IMR-90 (cell line): Measurements from ENCODE around the gene LPAR1. TPM values are rescaled to one million over a fixed set of nuclear protein-coding genes. Genes with fewer than 3 reads are reported as not detected.

Experiments
- ATAC-seq: fragments of 200-7000 bp; cut with Tn5 transposase; 2 replicates; pipeline ENCODE4 v1.9.1; 2020; ENCODE audit warnings: low read depth, mild to moderate bottlenecking, moderate library complexity
- BruUV-seq: library from RNA; stranded (reverse); fragments of 400-500 nt; replicated peaks from 2 replicates; lab custom pipeline; 2021; lab: Mats Ljungman, UMichigan
- CTCF ChIA-PET: fragments of 300-600 bp; formaldehyde crosslinking; extraction: SDS; loops from one replicate; lab custom pipeline; 2021; ENCODE audit warnings: antibody characterized with exemption; lab: Yijun Ruan, JAX
- POLR2A ChIA-PET: fragments of 300-600 bp; sonication (Branson Sonifier 250); formaldehyde crosslinking; loops from one replicate; lab custom pipeline; 2022; ENCODE audit warnings: antibody characterized with exemption; ENCODE audit not compliant: unreplicated experiment; lab: Charles Lee
- DNase-seq: peaks from one replicate; pipeline ENCODE4 v3.0.0; 2013
- H2AFZ ChIP-seq: replicated peaks from 2 replicates; pipeline ENCODE3; 2013; ENCODE audit warnings: low read length, mild to moderate bottlenecking; ENCODE audit not compliant: poor library complexity
- H2AK5ac ChIP-seq: 2 replicates; pipeline ENCODE4 v1.6.1; 2013; ENCODE audit warnings: low read depth, low read length, inconsistent platforms
- H2AK9ac ChIP-seq: replicated peaks from 2 replicates; pipeline ENCODE3; 2013; ENCODE audit warnings: mild to moderate bottlenecking, low read depth, low read length, moderate library complexity; ENCODE audit not compliant: poor library complexity
- H2BK120ac ChIP-seq: 2 replicates; pipeline ENCODE4 v1.6.1; 2013; ENCODE audit warnings: low read depth, low read length, inconsistent platforms
- H2BK15ac ChIP-seq: 3 replicates; pipeline ENCODE4 v1.6.1; 2013; ENCODE audit warnings: low read depth, low read length, inconsistent platforms
- H2BK20ac ChIP-seq: 2 replicates; pipeline ENCODE4 v1.6.1; 2013; ENCODE audit warnings: low read depth, mild to moderate bottlenecking, inconsistent platforms, low read length, moderate library complexity
- H2BK5ac ChIP-seq: 2 replicates; pipeline ENCODE4 v1.6.1; 2013; ENCODE audit warnings: mild to moderate bottlenecking, low read depth, low read length, inconsistent platforms; ENCODE audit not compliant: poor library complexity, severe bottlenecking
- H3K14ac ChIP-seq: replicated peaks from 2 replicates; pipeline ENCODE4 v1.6.1; 2013; ENCODE audit warnings: low read depth, low read length, inconsistent platforms
- H3K18ac ChIP-seq: 2 replicates; pipeline ENCODE4 v1.6.1; 2013; ENCODE audit warnings: low read depth, low read length, control low read depth
- H3K23ac ChIP-seq: 2 replicates; pipeline ENCODE4 v1.6.1; 2013; ENCODE audit warnings: low read depth, low read length, inconsistent platforms
- H3K27ac ChIP-seq: 2 replicates; pipeline ENCODE4 v1.5.1; 2013; ENCODE audit warnings: mild to moderate bottlenecking, control low read depth, low read length; ENCODE audit not compliant: insufficient read depth
- H3K27me3 ChIP-seq: 2 replicates; pipeline ENCODE4 v1.6.1; 2013; ENCODE audit warnings: low read length; ENCODE audit not compliant: control insufficient read depth, insufficient read depth
- H3K36me3 ChIP-seq: 2 replicates; pipeline ENCODE4 v1.6.1; 2013; ENCODE audit warnings: low read length, mixed read lengths; ENCODE audit not compliant: control insufficient read depth, insufficient read depth
- H3K4ac ChIP-seq: 2 replicates; pipeline ENCODE4 v1.6.1; 2013; ENCODE audit warnings: low read depth, low read length, inconsistent platforms
- H3K4me1 ChIP-seq: 2 replicates; pipeline ENCODE4 v1.6.1; 2013; ENCODE audit warnings: low read length, mixed read lengths; ENCODE audit not compliant: control insufficient read depth, insufficient read depth
- H3K4me2 ChIP-seq: 2 replicates; pipeline ENCODE4 v1.6.1; 2013; ENCODE audit warnings: low read depth, mild to moderate bottlenecking, control low read depth, low read length, moderate library complexity
- H3K4me3 ChIP-seq: 2 replicates; pipeline ENCODE4 v1.5.1; 2013; ENCODE audit warnings: low read depth, mild to moderate bottlenecking, control low read depth, low read length, moderate library complexity; ENCODE audit not compliant: insufficient read depth
- H3K56ac ChIP-seq: 2 replicates; pipeline ENCODE4 v1.6.1; 2013; ENCODE audit warnings: low read length, inconsistent platforms; ENCODE audit not compliant: insufficient read depth; ENCODE audit errors: extremely low read depth
- H3K79me1 ChIP-seq, 2 experiments: 2 replicates each; pipeline ENCODE4 v1.6.1; 2013; ENCODE audit warnings: low read length in 2 of 2, inconsistent platforms in 1 of 2, low read depth in 1 of 2
- H3K9ac ChIP-seq: 2 replicates; pipeline ENCODE4 v1.6.1; 2013; ENCODE audit warnings: low read depth, low read length, control low read depth
- H3K9me1 ChIP-seq: 2 replicates; pipeline ENCODE4 v1.6.1; 2013; ENCODE audit warnings: low read length, inconsistent platforms; ENCODE audit not compliant: insufficient read depth
- H3K9me3 ChIP-seq: 2 replicates; pipeline ENCODE4 v1.6.1; 2013; ENCODE audit warnings: low read length; ENCODE audit not compliant: control insufficient read depth, insufficient read depth
- H4K20me1 ChIP-seq: 2 replicates; pipeline ENCODE4 v1.6.1; 2013; ENCODE audit warnings: low read length, inconsistent platforms; ENCODE audit not compliant: insufficient read depth
- H4K5ac ChIP-seq: 2 replicates; pipeline ENCODE4 v1.6.1; 2013; ENCODE audit warnings: mild to moderate bottlenecking, low read depth, low read length, control low read depth
- H4K8ac ChIP-seq, 2 experiments: 2 replicates each; pipeline ENCODE4 v1.6.1; 2013; ENCODE audit warnings: low read depth in 2 of 2, low read length in 2 of 2, control low read depth in 1 of 2, inconsistent platforms in 1 of 2
- H4K91ac ChIP-seq: 2 replicates; pipeline ENCODE4 v1.6.1; 2013; ENCODE audit warnings: low read depth, low read length, inconsistent platforms; ENCODE audit not compliant: insufficient read depth
- BHLHE40 ChIP-seq: fragments of 150-350 bp; IDR thresholded peaks from 2 replicates; pipeline ENCODE4 v1.6.1; 2016; ENCODE audit warnings: mild to moderate bottlenecking, low read depth, low read length
- CEBPB ChIP-seq: IDR thresholded peaks from 2 replicates; pipeline ENCODE4 v1.6.1; 2012; ENCODE audit warnings: low read depth, low read length, improper control_type of control experiment
- CHD1 ChIP-seq: IDR thresholded peaks from 2 replicates; pipeline ENCODE4 v1.6.1; 2012; ENCODE audit warnings: low read depth, low read length, improper control_type of control experiment
- ELK1 ChIP-seq: fragments of 150-350 bp; IDR thresholded peaks from 2 replicates; pipeline ENCODE4 v1.6.1; 2016; ENCODE audit warnings: low read depth, mild to moderate bottlenecking, low read length, moderate library complexity, borderline replicate concordance
- FOS ChIP-seq: fragments of 150-350 bp; IDR thresholded peaks from 2 replicates; pipeline ENCODE4 v1.6.1; 2016; ENCODE audit warnings: low read depth, low read length
- MAFK ChIP-seq: IDR thresholded peaks from 2 replicates; pipeline ENCODE4 v1.6.1; 2012; ENCODE audit warnings: low read depth, low read length, improper control_type of control experiment
- MAZ ChIP-seq: IDR thresholded peaks from 2 replicates; pipeline ENCODE4 v1.6.1; 2012; ENCODE audit warnings: low read depth, mild to moderate bottlenecking, low read length, improper control_type of control experiment, moderate library complexity, borderline replicate concordance
- MXI1 ChIP-seq: IDR thresholded peaks from 2 replicates; pipeline ENCODE4 v1.6.1; 2012; ENCODE audit warnings: low read depth, mild to moderate bottlenecking, low read length, moderate library complexity, borderline replicate concordance
- NFE2L2 ChIP-seq: fragments of 150-350 bp; IDR thresholded peaks from 2 replicates; pipeline ENCODE4 v1.6.1; 2016; ENCODE audit warnings: low read depth, mild to moderate bottlenecking, low read length
- POLR2A ChIP-seq: IDR thresholded peaks from 2 replicates; pipeline ENCODE4 v1.6.1; 2012; ENCODE audit warnings: mild to moderate bottlenecking, low read depth, low read length
- RAD21 ChIP-seq: IDR thresholded peaks from 2 replicates; pipeline ENCODE4 v1.6.1; 2012; ENCODE audit warnings: low read length, improper control_type of control experiment
- RCOR1 ChIP-seq: IDR thresholded peaks from 2 replicates; pipeline ENCODE4 v1.6.1; 2012; ENCODE audit warnings: mild to moderate bottlenecking, low read length, improper control_type of control experiment; ENCODE audit not compliant: insufficient replicate concordance
- RFX5 ChIP-seq: IDR thresholded peaks from 2 replicates; pipeline ENCODE4 v1.8.0; 2012; ENCODE audit warnings: low read depth, mild to moderate bottlenecking, low read length, moderate library complexity
- SMC3 ChIP-seq: fragments of 150-350 bp; IDR thresholded peaks from 2 replicates; pipeline ENCODE4 v1.6.1; 2016; ENCODE audit warnings: low read depth, mild to moderate bottlenecking, antibody characterized with exemption, low read length, moderate library complexity
- USF2 ChIP-seq: fragments of 150-350 bp; IDR thresholded peaks from 2 replicates; pipeline ENCODE4 v1.6.1; 2017; ENCODE audit warnings: mild to moderate bottlenecking, antibody characterized with exemption, low read length, low read depth
- dilution Hi-C: fragments of 300-500 bp; cut with HindIII; formaldehyde crosslinking; loops from one replicate; pipeline ENCODE4 v1.14.3; 2018; ENCODE audit warnings: low sequenced_read_pairs; ENCODE audit not compliant: unreplicated experiment
- in situ Hi-C: fragments of 300-500 bp; cut with MboI; formaldehyde crosslinking; loops from 3 replicates; pipeline ENCODE4 v1.14.3; 2019; ENCODE audit warnings: low sequenced_read_pairs, inconsistent platforms, mixed read lengths
- intact Hi-C: fragments of 100-400 bp; cut with micrococcal nuclease; formaldehyde crosslinking; loops from 2 replicates; pipeline ENCODE4 v1.10.0; 2022
- polyA plus RNA-seq, 3 experiments: library from polyadenylated mRNA; depleted of rRNA; stranded (reverse); fragments of >200 nt; gene quantifications; 2 replicates each; pipeline ENCODE4 v1.2.3, GENCODE V29; 2012; ENCODE audit warnings: low replicate concordance in 1 of 3
- total RNA-seq: library from RNA; depleted of rRNA; stranded (reverse); fragments of >200 nt; gene quantifications from 2 replicates; pipeline ENCODE4 v1.2.3, GENCODE V29; 2012

Gene LPAR1
- total and polyA plus RNA-seq, 2 of the 4 experiments (the other 2 are of a cell fraction): 171 to 315 TPM

GRCh38 chr9:110980261-110980660 lies 58.0 kb downstream of the LPAR1 start (continued):
- TF ChIP-seq RCOR1: no peak
- no peak for TF ChIP-seq CEBPB
- no peak for TF ChIP-seq BHLHE40
- TF ChIP-seq RFX5: no peak
- TF ChIP-seq FOS: no peak
- TF ChIP-seq POLR2A: no peak

GRCh38 chr9:110979636-110980035 lies 58.6 kb downstream of the LPAR1 start:
- no peak overlapping the region for H4K91ac ChIP-seq
- no peak overlapping the region for H3K14ac ChIP-seq
- no peak overlapping the region for H3K23ac ChIP-seq
- no peak overlapping the region for H3K4ac ChIP-seq
- H3K27me3 ChIP-seq: no peaks in the 10 kb centered on the region
- ChIA-PET POLR2A (no interaction called here), CTCF (no interaction called here)
- peaks cover 11 to 48% of the 10 kb centered on the region in 2 experiments for H3K79me1 ChIP-seq
- no peak overlapping the region for H3K4me3 ChIP-seq
- no peak overlapping the region for H2BK5ac ChIP-seq
- H3K9me3 ChIP-seq: no peaks in the 10 kb centered on the region
- no peak for ATAC-seq
- peaks cover 2% of the 10 kb centered on the region for H3K36me3 ChIP-seq
- dilution Hi-C loops: no loop called here
- H2BK15ac ChIP-seq: no peak overlapping the region
- H3K18ac ChIP-seq: no peak overlapping the region
- no peak overlapping the region for H2AFZ ChIP-seq
- intact Hi-C loops: loop anchor here (5.0 kb wide), 1 partner anchor 318 kb away; no protein-coding TSS in a partner anchor
- BruUV-seq: no TSS peak
- no peak for DNase-seq
- peaks cover 12% of the 10 kb centered on the region for H3K9me1 ChIP-seq
- H3K9ac ChIP-seq: no peak overlapping the region
- H2BK120ac ChIP-seq: no peak overlapping the region
- peaks cover 15% of the 10 kb centered on the region for H3K4me1 ChIP-seq
- H2BK20ac ChIP-seq: no peak overlapping the region
- H2AK5ac ChIP-seq: no peak overlapping the region
- no peak overlapping the region for H3K27ac ChIP-seq
- in situ Hi-C loops: no loop called here
- H4K5ac ChIP-seq: no peak overlapping the region
- no peak overlapping the region for H4K8ac ChIP-seq
- no peak overlapping the region for H3K56ac ChIP-seq
- H4K20me1 ChIP-seq: peaks cover 91% of the 10 kb centered on the region
- no peak overlapping the region for H2AK9ac ChIP-seq
- H3K4me2 ChIP-seq: no peak overlapping the region
- TF ChIP-seq MAFK: no peak
- no peak for TF ChIP-seq USF2
- TF ChIP-seq FOS: no peak
- no peak for TF ChIP-seq NFE2L2
- TF ChIP-seq SMC3: no peak
- TF ChIP-seq RAD21: no peak
- no peak for TF ChIP-seq MAZ
- TF ChIP-seq MXI1: no peak
- no peak for TF ChIP-seq POLR2A
- TF ChIP-seq RCOR1: no peak
- no peak for TF ChIP-seq ELK1
- no peak for TF ChIP-seq RFX5
- no peak for TF ChIP-seq BHLHE40
- TF ChIP-seq CHD1: no peak
